Hepatic stellate cell (primary cell): ENCODE data around the gene IFRD2.
"Not testable (repeated sequence)": the region's sequence is repeated elsewhere in the genome, so short reads cannot be mapped to it uniquely, and the experiment has no call there.

ENCODE experiments used
- DNase-seq: peaks from one replicate; pipeline ENCODE4 v3.0.0; 2011; ENCODE audit warnings: low spot score

The IFRD2 gene

DNA sequence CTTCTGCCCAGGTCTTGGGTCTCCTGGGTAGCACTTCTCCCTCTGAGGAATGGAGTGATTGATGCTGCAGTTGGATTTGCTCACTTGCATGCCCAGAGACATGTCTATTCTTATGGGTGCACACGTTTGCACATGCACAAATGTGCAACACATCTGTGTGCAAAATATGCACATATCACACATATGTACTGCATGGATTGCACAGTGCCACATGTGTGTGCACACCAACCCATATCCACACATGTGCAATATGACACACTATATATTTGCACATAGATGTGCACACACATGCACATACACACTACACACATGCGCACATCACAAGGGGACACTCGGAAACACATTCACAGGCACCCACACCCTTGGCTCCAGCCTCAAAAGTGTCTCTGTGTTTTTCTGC is 24.0 kb downstream of the IFRD2 start:
- DNase-seq = no peak

DNA sequence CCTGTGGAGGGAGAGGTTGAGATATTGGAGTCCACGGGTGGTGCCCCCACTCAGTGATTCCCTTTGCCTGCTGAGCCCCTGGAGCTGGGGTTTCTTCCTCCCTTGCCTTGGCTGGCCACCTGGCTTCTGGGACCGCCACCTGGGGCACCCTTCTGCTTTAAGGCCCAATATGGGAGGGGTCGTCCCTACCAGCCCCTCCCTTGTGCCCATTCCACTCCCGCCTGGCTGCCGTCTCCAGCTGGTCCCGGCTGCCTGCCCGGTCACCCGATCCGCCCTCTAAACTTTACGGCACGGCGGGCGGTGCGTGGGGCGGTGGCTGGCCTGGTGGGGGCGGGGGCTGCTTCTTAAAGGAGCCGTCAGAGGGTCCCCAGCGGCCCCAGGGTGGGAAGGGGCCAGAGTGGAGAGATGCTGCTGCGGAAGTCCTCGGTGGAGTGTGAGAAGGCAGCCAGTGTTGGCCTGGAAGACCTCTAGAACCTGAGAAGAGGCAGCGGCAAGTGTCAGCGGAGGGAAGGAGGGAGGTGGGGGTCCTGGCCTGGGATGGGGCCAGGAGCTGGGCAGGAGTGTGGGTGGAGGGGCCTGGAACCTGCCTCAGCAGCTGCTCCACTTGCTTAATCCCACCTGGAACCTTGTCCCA is 24.8 kb downstream of the IFRD2 start:
- no peak for DNase-seq

DNA sequence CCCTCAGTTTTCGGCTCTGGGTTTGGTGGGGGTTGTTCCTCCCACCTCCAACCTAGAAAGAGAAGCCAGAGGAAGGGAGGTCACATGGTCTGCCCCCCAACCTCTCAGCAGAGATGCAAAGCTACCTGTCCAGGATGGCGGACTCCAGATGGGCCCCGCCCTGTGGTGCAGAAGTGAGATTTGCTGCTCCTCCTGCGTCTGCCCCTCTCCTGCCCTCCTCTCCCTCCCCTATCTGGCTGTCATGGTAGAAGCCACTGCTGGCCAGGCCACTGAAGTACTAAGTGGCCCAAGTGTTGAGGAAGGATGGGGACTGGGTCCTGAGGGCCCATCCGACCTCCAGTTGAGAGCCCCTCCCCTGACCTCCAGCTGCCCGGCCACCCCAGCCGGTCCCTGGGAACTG is 25.4 kb downstream of the IFRD2 start:
- no peak for DNase-seq

DNA sequence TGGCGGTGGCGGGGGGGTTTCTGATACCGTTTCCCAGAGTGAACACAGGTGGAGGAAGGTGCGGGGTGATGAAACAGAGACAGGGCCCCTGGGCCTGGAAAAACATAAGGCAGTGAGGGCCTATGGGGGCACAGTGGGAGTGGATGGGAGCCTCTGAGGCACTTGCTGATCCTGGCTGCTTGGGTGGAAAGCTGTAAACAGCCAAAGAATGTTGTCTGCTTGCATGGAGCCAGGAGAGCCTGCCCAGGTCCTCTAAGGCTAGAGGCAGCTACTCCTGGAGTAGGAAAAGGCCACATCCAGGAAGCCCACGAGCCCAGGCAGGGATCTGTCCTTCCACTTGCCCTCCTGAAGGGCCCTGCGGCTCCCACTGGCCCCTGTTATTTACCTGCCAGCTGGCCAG is 26.2 kb downstream of the IFRD2 start:
- no peak for DNase-seq

DNA sequence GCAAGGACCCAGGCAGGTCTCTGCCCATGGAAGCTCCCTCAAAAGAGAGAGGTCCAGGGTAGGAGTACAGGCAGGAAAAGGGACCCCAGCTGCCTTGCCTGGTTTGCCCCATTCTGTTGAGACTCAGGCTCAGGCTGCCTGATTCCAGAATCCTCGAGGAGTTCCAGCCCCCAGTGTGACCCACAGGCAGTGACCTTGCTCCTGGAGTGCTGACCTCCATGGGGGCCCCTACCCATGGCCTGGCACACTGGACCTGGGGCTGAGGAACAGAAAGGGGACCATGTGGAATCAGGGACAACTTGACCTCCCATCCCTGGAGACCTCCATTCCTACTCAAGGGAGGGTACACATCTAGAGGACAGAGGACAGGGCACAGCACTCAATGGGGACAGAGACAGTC is 26.7 kb downstream of the IFRD2 start:
- DNase-seq = no peak

DNA sequence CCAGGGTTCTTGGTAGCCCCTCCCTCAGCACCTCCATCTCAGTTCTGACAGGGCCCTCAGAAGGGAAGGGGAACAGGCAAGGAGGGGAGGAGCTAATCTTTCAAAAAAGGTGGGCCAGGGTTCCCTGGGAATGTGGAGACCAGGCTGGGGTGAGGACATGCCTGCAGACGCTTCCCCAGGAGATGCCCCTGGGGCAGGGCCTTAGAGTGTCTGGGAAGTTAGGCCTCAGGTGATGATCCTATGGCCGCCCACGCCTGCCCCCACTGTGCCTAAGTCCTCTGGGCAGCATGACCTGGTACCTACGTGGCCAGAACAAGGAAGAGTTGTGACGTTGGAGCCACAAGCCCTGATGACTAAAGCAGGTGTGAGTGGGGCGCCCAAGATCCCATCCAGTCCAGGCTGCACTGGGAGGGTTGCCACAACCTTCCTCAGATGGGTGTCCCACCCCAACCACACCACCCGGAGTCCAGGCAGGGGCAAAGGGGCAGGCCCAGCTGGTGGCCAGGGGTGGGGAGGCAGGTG is 27.2 kb downstream of the IFRD2 start:
- DNase-seq = no peak

DNA sequence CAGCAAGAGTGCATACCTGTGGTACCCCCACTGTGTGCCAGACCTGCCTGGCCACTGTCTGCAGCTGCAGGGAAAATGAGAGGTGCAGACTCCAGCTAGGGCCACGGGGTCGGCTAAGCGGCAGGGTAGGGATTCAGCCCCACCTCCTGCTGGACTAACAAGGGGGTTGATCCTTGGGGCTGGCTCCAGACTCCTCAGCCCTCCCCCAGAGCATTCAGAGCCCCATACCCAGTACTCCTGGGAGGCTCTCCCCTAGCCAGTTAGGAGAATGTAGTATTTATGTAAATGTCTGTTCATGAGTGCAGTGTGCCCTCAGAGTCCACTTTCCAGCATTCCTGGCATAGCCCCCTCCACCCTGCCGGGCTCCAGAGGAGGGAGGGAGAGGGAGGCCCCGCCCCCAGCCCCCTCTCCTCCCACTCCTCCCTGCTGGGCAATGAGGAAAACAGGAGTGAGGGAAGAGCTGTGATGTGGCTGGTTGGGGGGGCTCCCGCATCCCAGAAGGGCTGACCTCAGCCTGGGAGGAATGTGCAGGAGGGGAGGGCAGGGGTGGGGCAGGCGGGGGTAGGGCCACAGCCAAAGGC is 27.8 kb downstream of the IFRD2 start:
- DNase-seq = peak; percentile 97

DNA sequence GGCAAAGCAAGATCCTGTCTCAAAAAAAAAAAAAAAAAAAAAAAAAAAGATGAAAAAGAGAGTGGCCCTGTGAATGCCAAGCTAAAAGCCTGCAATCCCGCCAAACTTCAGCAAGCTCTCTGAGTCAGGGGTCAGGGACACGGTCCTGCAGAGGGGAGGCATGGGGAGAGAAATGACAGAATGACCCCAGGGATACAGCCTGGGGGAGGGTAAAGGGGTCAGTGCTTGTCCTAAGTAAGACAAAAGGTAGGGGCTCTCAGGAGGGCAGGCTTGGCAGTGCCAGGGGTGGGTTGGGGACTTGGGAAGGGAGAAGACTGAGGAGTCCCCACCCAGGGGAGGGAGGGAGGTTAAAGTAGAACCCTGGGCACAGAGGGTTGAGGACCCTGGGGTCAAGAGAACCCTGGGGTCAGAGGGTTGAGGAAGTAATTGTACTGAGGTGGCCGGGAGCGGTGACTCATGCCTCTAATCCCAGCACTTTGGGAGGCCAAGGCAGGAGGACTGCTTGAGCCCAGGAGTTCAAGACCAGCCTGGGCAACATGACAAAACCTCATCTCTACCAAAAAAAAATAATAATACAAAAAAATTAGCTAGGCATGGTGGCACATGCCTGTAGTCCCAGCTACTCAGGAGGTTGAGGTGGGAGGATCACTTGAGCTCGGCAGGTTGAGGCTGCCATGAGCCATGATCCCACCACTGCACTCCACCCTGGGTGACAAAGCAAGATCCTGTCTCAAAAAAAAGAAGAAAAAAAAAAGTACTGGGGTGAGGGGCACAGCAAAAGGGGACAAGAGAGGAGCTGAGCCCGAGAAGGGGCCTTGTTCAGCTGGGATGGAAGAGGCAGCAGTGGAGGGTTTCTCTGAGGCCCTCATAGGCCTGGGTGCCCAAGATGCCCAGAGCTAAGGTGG is 28.5 kb downstream of the IFRD2 start:
- no peak for DNase-seq

DNA sequence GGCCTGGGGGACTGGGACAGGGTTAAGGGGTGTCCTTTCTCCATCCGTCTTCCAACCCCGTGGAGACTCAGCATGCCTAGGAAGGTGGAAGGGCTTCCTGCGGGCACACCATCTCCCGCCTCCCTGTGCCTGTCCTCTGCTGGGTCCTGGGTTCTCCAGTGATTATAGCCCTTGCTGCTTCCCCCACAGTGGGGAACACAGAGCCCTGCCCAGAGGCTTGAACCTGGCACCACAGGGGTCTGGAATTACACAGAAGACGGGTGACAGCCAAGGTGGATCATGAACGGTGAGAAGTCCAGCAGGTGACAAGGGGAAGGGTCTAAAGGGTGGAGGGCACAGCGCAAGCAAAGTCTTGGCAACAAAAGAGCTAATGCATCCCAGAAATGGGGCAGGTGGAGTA is 29.5 kb downstream of the IFRD2 start:
- no peak for DNase-seq

DNA sequence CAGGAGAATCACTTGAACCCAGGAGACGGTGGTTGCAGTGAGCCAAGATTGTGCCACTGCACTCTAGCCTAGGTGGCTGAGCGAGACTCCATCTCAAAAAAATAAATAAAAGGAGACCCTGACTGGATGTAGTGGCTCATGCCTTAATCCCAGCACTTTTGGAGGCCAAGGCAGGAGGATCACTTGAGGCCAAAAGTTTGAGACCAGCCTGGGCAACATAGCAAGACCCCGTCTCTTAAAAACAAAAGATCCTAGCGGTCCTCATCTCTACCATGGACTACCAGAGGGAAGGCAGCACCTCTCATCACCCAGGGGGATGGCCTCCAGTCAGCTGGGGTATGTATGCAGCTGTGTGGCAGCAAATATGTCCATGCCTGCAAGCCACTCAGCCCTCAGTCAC is 30.0 kb downstream of the IFRD2 start:
- DNase-seq = not testable (repeated sequence)

DNA sequence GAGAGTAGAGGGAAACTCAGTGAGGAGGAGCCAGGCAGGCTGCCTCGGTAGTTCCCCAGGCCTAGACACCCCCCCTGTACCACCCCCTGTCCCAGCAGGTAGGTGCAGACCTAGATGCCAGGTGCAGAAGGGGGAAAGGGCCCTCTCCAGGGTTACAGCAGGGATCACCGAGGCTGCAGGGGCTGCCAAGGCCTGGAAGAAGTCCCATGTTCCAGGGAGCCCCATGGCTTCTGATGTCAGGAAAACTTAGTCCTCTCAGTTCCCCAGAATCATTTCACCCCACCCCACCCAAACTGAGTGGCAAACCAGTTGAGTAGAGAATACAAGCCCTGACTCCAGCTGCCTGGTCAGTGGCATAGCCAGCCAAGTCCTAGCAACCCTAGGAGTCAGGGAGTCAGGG is 30.7 kb downstream of the IFRD2 start:
- no peak for DNase-seq

DNA sequence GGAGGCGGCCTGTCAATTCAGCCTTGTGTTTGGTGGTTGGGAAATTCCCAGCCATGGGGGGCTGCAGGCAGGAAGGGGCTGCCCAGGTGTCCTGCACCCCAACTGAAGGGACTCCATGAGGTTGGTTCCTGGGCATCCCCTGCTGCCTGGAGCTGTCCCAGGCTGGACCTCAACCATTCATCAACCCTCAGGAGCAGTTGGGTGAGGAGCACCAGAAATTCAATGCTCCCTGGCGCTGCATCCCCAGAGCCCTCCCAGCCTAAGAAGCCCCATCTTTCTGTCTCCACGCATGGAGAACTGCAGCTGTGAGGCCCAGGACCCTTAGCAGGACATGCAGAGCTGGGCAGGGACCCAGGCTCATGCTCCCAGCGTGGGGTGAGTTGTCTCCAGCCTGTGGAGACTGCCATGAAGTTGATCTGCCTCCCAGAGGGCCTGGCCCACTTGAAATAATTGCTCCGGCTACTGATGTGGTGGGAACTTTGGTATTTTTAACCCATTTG is 31.2 kb downstream of the IFRD2 start:
- no peak for DNase-seq

DNA sequence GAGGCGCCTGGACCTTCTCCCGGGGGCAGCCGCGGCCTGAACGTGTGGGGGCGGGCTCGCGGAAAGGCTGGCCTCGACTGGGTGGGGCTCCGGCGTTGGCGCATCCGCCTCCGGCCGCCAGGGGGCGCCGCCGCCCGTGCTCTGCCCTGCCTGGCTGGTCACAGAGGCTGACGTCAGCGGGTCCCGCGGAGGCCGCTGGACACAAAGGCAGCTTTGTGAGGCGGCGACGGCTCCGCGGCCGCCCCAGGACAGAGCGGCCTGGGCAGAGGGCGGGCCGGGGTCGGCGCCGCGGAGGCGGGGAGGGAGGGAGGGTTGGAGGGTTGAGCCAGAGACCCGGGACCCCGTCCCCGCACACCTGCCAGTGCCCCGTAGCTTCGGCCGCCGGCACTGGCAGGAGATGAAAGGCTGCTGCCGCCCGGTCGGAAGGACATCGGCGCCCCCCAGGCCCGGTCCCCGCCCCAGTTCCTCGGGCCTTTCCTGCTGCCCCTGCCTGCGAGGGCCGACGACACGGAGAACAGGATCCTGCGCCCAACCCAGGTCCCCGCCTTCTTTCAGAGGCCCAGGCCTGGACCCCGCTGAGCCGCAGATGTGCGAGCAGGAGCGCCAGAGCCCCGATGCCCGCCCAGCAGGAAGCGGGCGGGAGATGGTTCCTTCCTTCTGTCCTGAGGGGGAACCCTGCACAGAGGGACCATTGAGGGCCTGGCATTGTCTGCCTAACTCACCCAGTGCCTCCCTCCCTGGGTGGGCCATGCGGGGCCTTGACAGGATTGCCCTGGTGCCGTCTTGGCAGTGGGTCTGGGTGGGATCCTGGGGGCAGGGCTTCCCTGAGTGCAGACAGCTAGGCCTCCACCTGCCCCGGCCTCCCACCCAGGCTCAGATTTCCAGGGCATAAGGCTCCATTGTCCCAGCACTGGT is 31.9 kb downstream of the IFRD2 start:
- peak; percentile 97 for DNase-seq

DNA sequence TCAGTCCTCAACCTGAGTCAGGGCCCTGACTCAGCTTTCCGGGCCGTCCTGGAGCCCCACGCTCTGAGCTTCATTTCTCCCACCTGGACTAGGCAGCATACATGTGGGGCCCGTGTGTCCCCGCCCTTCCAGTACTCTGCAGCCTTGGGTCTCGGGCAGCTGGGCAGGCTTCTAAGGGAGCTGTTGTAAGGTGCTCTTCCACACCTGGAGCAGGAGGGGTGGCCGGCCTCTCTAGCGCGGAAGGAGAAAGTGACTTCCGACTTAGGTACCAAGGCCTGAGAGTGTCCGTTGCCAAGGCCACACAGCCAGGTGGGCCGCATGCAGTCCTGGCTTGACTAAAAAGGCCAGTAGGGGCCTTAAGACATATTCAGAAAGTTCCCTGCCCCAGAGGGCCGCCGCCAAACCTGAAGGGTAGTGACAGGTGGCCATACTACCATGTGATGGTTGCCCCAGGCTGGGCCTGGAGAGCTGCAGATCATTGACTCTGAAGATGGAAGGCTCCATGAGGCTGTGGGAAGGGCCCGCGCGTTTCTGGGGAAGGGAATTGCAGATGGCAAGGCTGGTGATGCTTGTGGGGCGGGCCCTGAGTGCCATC is 32.7 kb downstream of the IFRD2 start:
- DNase-seq = no peak

DNA sequence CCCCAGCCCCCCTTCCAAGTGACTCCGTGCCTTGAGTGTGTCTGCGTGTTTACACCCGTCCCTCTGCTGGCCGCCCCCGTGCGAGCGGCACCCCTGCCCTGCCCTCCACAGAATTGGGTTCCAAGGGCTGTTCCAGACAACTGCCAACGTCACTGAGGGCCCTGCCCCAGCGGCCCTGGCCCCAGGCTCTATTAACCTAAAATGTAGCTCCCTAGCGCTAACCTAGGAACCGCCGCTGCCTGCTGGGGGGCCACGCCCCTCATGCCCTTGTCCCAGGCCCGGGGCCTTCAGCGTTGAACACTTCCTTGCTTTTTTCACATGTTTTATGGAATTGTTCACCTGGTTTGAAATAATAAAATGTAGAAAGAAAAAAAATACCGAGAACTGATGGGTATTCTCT is 33.2 kb downstream of the IFRD2 start:
- no peak for DNase-seq

DNA sequence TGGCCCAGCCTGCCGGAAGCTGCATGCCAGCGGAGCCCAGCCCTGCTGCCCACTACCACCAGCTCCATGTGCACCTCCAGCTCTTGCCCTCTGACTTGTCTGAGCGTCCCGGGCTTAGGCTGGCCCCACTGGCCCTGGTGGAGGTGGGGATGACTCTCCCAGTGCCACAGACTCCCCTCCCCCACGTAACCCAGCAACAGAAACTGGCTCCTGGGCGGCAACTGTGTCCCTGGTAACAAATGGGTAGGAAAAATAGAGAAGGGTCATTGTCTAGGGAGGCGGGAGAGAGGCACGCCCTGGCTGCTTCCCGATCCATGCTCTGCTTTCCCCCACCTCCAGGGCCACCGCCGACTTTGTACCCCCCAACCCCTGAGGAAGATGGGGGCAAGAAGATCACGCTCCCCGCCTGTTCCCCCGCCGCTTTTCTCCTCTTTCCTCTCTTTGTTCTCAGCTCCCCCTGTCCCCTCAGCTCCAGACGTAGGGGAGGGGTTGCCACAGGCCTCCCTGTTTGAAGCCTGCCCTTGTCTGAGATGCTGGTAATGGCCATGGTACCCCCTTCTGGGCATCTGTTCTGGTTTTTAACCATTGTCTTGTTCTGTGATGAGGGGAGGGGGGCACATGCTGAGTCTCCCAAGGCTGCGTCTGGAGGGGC is 34.1 kb downstream of the IFRD2 start:
- DNase-seq = no peak

DNA sequence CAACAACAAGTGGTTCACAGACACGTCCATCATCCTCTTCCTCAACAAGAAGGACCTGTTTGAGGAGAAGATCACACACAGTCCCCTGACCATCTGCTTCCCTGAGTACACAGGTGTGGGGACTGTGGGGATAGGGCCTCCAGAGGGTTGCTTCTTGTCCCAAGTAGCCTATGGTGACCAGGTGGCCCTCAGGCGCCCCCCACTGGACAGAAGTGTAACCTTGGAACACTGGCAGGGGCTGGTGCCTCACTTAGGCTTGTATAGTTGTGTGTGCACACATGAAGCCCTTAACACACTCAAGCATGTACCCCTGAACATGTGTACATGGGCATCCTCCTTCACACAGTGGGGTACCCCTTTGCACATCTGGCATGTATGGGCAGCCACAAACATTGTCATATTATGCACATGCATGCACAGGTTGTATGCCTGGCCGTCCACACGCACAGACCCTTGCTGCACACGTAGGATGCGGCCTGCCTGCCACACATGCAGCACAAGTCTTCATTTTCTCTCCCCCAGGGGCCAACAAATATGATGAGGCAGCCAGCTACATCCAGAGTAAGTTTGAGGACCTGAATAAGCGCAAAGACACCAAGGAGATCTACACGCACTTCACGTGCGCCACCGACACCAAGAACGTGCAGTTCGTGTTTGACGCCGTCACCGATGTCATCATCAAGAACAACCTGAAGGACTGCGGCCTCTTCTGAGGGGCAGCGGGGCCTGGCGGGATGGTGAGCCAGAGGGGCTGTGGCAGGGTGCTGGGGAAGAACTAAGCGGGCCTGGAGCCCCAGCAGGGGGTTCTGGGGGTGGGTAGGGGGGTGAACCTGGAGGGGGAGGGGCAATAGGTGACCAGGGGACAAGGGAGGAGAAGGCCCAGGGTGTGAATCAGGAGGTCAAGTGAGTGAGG is 35.0 kb downstream of the IFRD2 start:
- no peak for DNase-seq

DNA sequence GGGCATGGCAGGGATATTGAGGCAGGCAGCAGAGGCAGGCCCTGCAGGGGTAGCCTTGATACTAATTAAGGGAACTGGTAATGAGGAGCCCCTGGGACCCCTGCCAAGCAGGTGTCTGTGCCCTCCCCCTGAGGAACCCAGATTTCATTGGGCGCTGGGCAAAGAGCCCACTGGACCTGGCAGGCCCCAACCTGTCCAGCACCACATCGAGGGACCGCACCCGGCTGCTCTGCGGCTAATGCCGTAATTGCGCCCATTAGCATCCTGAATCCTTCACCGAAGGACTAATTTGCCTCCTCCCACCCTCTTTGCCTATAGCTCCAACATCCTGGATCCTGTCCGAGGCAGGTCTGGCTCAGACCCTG is 37.0 kb downstream of the IFRD2 start:
- DNase-seq = no peak

DNA sequence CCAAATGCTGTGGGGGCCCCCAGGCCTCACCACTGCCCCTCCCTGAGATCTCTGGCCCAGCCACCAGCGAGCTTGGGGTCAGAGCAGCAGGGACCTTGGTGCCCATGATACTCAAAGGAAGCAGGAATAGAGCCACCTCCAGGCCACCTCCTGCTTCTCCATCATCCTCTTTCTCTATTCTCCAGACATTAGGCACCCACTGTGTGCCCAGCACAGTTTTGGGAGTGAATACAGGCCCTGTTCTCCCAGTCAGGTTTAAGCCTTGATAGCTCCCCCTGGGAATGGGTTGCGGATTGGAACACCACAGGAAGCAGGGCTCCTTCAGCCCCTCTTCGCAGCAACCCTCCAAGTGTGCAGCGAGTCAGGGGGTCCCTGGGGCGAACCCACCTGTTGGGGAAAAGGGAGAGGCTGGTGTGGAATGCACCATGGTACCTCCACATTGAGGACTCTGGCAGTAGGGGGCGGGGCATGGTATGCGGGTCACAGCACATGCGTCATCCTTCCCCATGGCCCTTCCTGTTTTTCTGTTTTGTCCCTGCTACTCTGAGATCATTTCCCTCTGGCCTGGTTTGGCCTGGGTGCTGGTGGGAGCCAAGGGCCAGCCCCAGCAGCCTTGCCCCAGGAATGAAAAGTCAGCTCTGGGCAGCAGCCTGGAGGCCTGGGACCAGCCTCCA is 37.5 kb downstream of the IFRD2 start:
- DNase-seq = no peak
